GM12878 (cell line): Measurements from ENCODE around the gene CNNM3. TPM values are rescaled to one million over a fixed set of nuclear protein-coding genes. Genes with fewer than 3 reads are reported as not detected.

Experiments used
- IKZF1 ChIP-seq: fragments of 450-650 bp; conservative IDR thresholded peaks from 2 replicates; pipeline ENCODE4 v1.6.1; 2017; ENCODE audit warnings: antibody characterized with exemption, mild to moderate bottlenecking
- SMAD1 ChIP-seq: fragments of 450-650 bp; IDR thresholded peaks from 2 replicates; pipeline ENCODE4 v1.6.1; 2018; ENCODE audit warnings: mild to moderate bottlenecking, low read depth; ENCODE audit not compliant: partially characterized antibody
- YBX1 ChIP-seq: fragments of 450-650 bp; IDR thresholded peaks from 2 replicates; pipeline ENCODE4 v1.6.1; 2016; ENCODE audit warnings: antibody characterized with exemption
- polyA plus RNA-seq, 11 experiments: library from polyadenylated mRNA; depleted of rRNA in 4 of 11; unstranded in 6 of 11; stranded (reverse) in 5 of 11; fragments of >200 nt; fragmentation: Nextera tagmentation in 4 of 11; fragmentation: Illumina TruSeq in 1 of 11; extraction: Ambion mirVana in 4 of 11; extraction: Trizol in 1 of 11; gene quantifications; 1 replicate in 1 of 11; 2 replicates in 10 of 11; pipeline versions ENCODE4 v1.2.1 to v1.2.3, GENCODE V29; 2011 to 2016; ENCODE audit warnings: inconsistent platforms in 2 of 11, missing spikeins in 2 of 11, low read depth in 1 of 11
- total RNA-seq, 4 experiments: library from RNA; depleted of rRNA in 3 of 4; stranded (reverse); fragments of >200 nt in 3 of 4; fragmentation: Illumina TruSeq in 1 of 4; extraction: Trizol in 1 of 4; gene quantifications; 2 replicates each; pipeline versions ENCODE4 v1.2.1 to v1.2.3, GENCODE V29; 2013 to 2021
- TF ChIP-seq, protein P1 (sequence below): IDR thresholded peaks from 2 replicates; pipeline ENCODE4 v1.6.1; 2012; ENCODE audit warnings: low read depth, low read length, improper control_type of control experiment
- TF ChIP-seq, protein P2 (sequence below): fragments of 450-650 bp; formaldehyde crosslinking; IDR thresholded peaks from 2 replicates; pipeline ENCODE4 v1.4.0; 2020; ENCODE audit warnings: mild to moderate bottlenecking, moderate library complexity

CNNM3 gene
- total and polyA plus RNA-seq, 10 of the 15 experiments (the other 5 are each of a cell fraction or from before 2014, with no cell fraction given), result 0.72 to 14.3 (median 4.0) TPM

DNA sequence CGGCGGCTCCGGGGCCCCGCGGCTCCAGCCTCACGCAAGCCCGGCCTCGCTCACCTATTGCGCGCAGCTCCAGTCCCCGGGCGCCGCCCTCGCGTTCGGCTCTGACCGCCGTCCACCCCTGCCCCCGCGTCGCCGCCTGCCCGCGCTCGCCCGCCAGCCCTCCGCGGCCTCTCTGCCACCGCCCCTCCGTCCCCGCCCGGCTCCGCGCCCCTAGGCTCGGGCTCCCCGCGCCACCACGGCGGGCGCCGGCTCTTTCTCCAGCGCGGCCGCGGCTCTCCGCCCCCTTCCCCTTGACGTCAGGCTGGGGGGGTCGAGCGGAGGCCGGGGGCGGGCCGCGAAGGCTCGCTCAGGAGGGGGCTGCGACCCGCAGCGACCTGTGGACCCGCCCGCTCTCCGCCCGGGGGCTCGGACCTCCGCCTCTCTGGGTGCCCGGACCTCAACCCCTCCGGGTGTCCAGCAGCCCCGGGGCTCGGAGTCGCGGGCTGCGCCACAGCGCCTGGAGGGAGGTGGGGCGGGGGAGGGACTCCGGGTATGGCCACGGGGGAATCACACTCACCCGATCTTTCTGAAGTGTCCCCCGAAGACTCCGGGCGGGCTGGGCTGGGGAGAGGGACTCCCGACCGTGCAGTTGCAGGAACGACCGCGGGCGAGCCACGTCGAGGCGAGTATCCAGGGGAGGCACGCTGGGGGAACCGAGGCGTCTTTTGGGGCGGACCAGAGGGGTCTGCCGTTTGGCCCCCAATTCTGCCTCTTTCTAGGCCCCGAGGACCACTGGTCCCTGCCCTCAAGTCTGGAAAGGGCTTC, 54.0 kb downstream of the CNNM3 start, which contains the start of gene SEMA4C (continued):
- TF ChIP-seq SMAD1 (no peak), IKZF1 (peak; percentile 66; the same call in 1 of the 2 replicates), YBX1 (no peak)
- TF ChIP-seq, protein P1, sequence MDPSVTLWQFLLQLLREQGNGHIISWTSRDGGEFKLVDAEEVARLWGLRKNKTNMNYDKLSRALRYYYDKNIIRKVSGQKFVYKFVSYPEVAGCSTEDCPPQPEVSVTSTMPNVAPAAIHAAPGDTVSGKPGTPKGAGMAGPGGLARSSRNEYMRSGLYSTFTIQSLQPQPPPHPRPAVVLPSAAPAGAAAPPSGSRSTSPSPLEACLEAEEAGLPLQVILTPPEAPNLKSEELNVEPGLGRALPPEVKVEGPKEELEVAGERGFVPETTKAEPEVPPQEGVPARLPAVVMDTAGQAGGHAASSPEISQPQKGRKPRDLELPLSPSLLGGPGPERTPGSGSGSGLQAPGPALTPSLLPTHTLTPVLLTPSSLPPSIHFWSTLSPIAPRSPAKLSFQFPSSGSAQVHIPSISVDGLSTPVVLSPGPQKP, result no peak
- TF ChIP-seq, protein P2, sequence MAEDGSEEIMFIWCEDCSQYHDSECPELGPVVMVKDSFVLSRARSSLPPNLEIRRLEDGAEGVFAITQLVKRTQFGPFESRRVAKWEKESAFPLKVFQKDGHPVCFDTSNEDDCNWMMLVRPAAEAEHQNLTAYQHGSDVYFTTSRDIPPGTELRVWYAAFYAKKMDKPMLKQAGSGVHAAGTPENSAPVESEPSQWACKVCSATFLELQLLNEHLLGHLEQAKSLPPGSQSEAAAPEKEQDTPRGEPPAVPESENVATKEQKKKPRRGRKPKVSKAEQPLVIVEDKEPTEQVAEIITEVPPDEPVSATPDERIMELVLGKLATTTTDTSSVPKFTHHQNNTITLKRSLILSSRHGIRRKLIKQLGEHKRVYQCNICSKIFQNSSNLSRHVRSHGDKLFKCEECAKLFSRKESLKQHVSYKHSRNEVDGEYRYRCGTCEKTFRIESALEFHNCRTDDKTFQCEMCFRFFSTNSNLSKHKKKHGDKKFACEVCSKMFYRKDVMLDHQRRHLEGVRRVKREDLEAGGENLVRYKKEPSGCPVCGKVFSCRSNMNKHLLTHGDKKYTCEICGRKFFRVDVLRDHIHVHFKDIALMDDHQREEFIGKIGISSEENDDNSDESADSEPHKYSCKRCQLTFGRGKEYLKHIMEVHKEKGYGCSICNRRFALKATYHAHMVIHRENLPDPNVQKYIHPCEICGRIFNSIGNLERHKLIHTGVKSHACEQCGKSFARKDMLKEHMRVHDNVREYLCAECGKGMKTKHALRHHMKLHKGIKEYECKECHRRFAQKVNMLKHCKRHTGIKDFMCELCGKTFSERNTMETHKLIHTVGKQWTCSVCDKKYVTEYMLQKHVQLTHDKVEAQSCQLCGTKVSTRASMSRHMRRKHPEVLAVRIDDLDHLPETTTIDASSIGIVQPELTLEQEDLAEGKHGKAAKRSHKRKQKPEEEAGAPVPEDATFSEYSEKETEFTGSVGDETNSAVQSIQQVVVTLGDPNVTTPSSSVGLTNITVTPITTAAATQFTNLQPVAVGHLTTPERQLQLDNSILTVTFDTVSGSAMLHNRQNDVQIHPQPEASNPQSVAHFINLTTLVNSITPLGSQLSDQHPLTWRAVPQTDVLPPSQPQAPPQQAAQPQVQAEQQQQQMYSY (CRISPR knock-in tag), result no peak
